Right lobe of liver (tissue), 6 donors: ENCODE results near the gene RPL35A. TPM values are rescaled to one million over a fixed set of nuclear protein-coding genes. Genes with fewer than 3 reads are reported as not detected.
"Not testable (repeated sequence)": the region's sequence is repeated elsewhere in the genome, so short reads cannot be mapped to it uniquely, and the experiment has no call there.

ENCODE experiments used
- ATAC-seq, 4 donors: fragments of 200-7000 bp; cut with Tn5 transposase; one replicate each; pipeline ENCODE4 v1.9.1; 2020; ENCODE audit warnings: mild to moderate bottlenecking in 4 of 4, moderate library complexity in 4 of 4
- DNase-seq, 3 donors: peaks; one replicate each; pipeline ENCODE4 v3.0.0-alpha.2; 2020
- H3K27ac ChIP-seq, 3 donors: fragments of 200-600 bp; one replicate each; pipeline ENCODE4 v1.8.0; 2022
- H3K27me3 ChIP-seq, 2 donors: fragments of 200-600 bp; one replicate each; pipeline ENCODE4 v1.8.0; 2022
- H3K36me3 ChIP-seq, 4 donors: fragments of 200-600 bp; sonication (generic) in 1 of 4; one replicate each; pipeline versions ENCODE4 v1.5.1 to v1.8.0; 2017 to 2022; ENCODE audit warnings: control low read depth in 1 of 4
- H3K4me1 ChIP-seq, 4 donors: fragments of 200-600 bp; sonication (generic) in 1 of 4; one replicate each; pipeline versions ENCODE4 v1.5.1 to v1.8.0; 2017 to 2022; ENCODE audit warnings: control low read depth in 1 of 4
- H3K4me3 ChIP-seq, 3 donors: fragments of 200-600 bp; one replicate each; pipeline ENCODE4 v1.8.0; 2022
- H3K9me3 ChIP-seq, 4 donors: fragments of 200-600 bp; sonication (generic) in 1 of 4; one replicate each; pipeline versions ENCODE4 v1.5.1 to v1.8.0; 2017 to 2022; ENCODE audit warnings: control low read depth in 1 of 4
- CTCF ChIP-seq, 4 donors: fragments of 200-600 bp in 3 of 4; fragments of 450-650 bp in 1 of 4; IDR thresholded peaks; one replicate each; pipeline versions ENCODE4 v1.5.1 to v1.8.0; 2016 to 2022; ENCODE audit warnings: antibody characterized with exemption in 4 of 4, mild to moderate bottlenecking in 2 of 4
- POLR2A ChIP-seq: fragments of 450-650 bp; IDR thresholded peaks from one replicate; pipeline ENCODE4 v1.6.1; 2017; ENCODE audit warnings: antibody characterized with exemption, mild to moderate bottlenecking
- WGBS: methylation state at CpG from one replicate; pipeline ENCODE4 v1.1.6; 2018; ENCODE audit warnings: low coverage, low lambda C conversion rate; ENCODE audit not compliant: insufficient coverage; ENCODE audit errors: missing lambda C conversion rate; 5-methylcytosine and 5-hydroxymethylcytosine counted together
- intact Hi-C, 2 donors: fragments of 100-400 bp; cut with DNase I; formaldehyde crosslinking; loops; one replicate each; pipeline versions ENCODE4 v1.11.2 to v1.14.1; 2022
- total RNA-seq, 6 experiments: library from RNA; depleted of rRNA in 2 of 6; stranded (reverse); fragments of >200 nt in 2 of 6; fragmentation: NEBNext Ultra II Directional in 3 of 6; extraction: Animal tissue kit (Norgen Biotek cat#: 25700) in 3 of 6; gene quantifications; one replicate each; pipeline versions ENCODE4 v1.1.0 to v1.2.4, GENCODE V29; 2016 to 2023
- donor health status: DM: no; HTN: yes; CAD: no.
- donor health status: DM: no; HTN: no; CAD: no.
- donor health status: DM: no; HTN: no; CAD: no.
- donor health status: DM: no; HTN: yes; CAD: no.
- donor health status: DM: no; HTN: yes; CAD: no.

The RPL35A gene
- total RNA-seq, 6 experiments from 2014 or later, result 234 to 275 (median 255) TPM

- no peak for TF ChIP-seq CTCF (IDR thresholded peaks at IDR 0.05)
- no peak for TF ChIP-seq POLR2A
Observed at GRCh38 chr3:197955892-197956477, 6.0 kb downstream of the RPL35A start.

GRCh38 chr3:197956626-197956988, 6.6 kb downstream of the RPL35A start:
- Histone ChIP-seq H3K4me3 (no peak overlapping the region), H3K27ac (peak overlapping the region in 1 of 3 donors; percentile 54), H3K4me1 (peaks cover 0 to 22% (median 4%) of the 10 kb centered on the region in 4 donors), H3K27me3 (no peaks in the 10 kb centered on the region), H3K9me3 (no peaks in the 10 kb centered on the region), H3K36me3 (peaks cover 4 to 49% (median 29%) of the 10 kb centered on the region in 4 donors)
- WGBS, result 93% methylated on average over 2 of the region's 2 CpGs
- intact Hi-C loops, result no loop called here
- DNase-seq (no peak), ATAC-seq (no peak)
- TF ChIP-seq POLR2A, result no peak
- no peak for TF ChIP-seq CTCF (IDR thresholded peaks at IDR 0.05)

More at GRCh38 chr3:197955892-197956477, 6.0 kb downstream of the RPL35A start:
- peaks cover 0 to 29% (median 7%) of the 10 kb centered on the region in 4 donors for H3K4me1 ChIP-seq
- intact Hi-C loops, result no loop called here
- H3K27ac ChIP-seq, result no peak overlapping the region
- no peaks in the 10 kb centered on the region for H3K9me3 ChIP-seq
- peaks cover 6 to 55% (median 29%) of the 10 kb centered on the region in 4 donors for H3K36me3 ChIP-seq
- no peaks in the 10 kb centered on the region for H3K27me3 ChIP-seq
- ATAC-seq (no peak), DNase-seq (no peak)
- no peak overlapping the region for H3K4me3 ChIP-seq
- 95% methylated on average over 4 of the region's 4 CpGs for WGBS

- H3K9me3 ChIP-seq, result no peaks in the 10 kb centered on the region
- ATAC-seq (no peak), DNase-seq (no peak)
- peak overlapping the region in 2 of 3 donors; percentile 25 to 52 for H3K27ac ChIP-seq
- peaks cover 0 to 18% (median 4%) of the 10 kb centered on the region in 4 donors for H3K4me1 ChIP-seq
- no peak overlapping the region for H3K4me3 ChIP-seq
- TF ChIP-seq CTCF (IDR thresholded peaks at IDR 0.05) (no peak), POLR2A (peak; percentile 7)
- H3K36me3 ChIP-seq, result peaks cover 3 to 37% (median 24%) of the 10 kb centered on the region in 4 donors
- intact Hi-C loops, result no loop called here
- H3K27me3 ChIP-seq, result no peaks in the 10 kb centered on the region
- 54% methylated on average over 4 of the region's 5 CpGs for WGBS
Observed at GRCh38 chr3:197957790-197958133, 7.8 kb downstream of the RPL35A start.

- no peak for TF ChIP-seq POLR2A
- TF ChIP-seq CTCF (IDR thresholded peaks at IDR 0.05), result no peak
Observed at GRCh38 chr3:197958346-197958745, 8.4 kb downstream of the RPL35A start.

GRCh38 chr3:197958848-197959247, 8.9 kb downstream of the RPL35A start:
- H3K36me3 ChIP-seq, result peaks cover 3 to 26% (median 16%) of the 10 kb centered on the region in 4 donors
- intact Hi-C loops, DNase-seq, H3K27me3 ChIP-seq, H3K27ac ChIP-seq, ATAC-seq, H3K9me3 ChIP-seq, H3K4me3 ChIP-seq: not testable (repeated sequence)
- peaks cover 0 to 18% (median 4%) of the 10 kb centered on the region in 4 donors for H3K4me1 ChIP-seq
- WGBS, result 94% methylated on average over 18 of the region's 19 CpGs

More at GRCh38 chr3:197958346-197958745, 8.4 kb downstream of the RPL35A start:
- H3K27ac ChIP-seq, result peak overlapping the region in 2 of 3 donors; percentile 25 to 52
- ATAC-seq, result no peak
- no peak overlapping the region for H3K4me3 ChIP-seq
- peaks cover 3 to 31% (median 20%) of the 10 kb centered on the region in 4 donors for H3K36me3 ChIP-seq
- H3K9me3 ChIP-seq, result no peaks in the 10 kb centered on the region
- intact Hi-C loops, result no loop called here
- H3K27me3 ChIP-seq, result no peaks in the 10 kb centered on the region
- DNase-seq, result no peak
- WGBS, result 80% methylated on average over 3 of the region's 4 CpGs
- peaks cover 0 to 18% (median 4%) of the 10 kb centered on the region in 4 donors for H3K4me1 ChIP-seq
